Fibroblast of skin of right quadriceps (primary cell): ENCODE data around the gene EPG5.
"Not testable (repeated sequence)": the region's sequence is repeated elsewhere in the genome, so short reads cannot be mapped to it uniquely, and the experiment has no call there.

Source experiments
- DNase-seq: peaks from one replicate; pipeline ENCODE4 v3.0.0-alpha.2; 2013

The EPG5 gene

DNA sequence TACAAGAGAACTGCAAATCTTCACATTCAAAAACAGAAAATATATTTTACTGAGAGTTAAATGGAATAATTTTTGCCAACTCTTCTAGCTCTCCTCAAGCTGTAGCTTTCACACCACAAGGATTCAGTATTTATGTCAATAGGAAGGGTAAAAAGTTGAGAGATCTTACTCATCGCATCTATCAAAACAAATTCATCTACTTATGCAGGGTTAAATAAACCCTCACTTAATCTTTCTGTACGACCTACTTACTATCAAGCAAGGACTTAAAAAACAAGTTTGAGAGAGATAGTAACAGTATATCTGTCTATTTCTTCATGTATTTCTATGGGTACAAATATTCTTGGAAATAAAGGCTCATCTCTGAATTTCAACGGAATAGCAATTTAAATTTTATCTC is 106.2 kb downstream of the EPG5 start:
- DNase-seq, result no peak

DNA sequence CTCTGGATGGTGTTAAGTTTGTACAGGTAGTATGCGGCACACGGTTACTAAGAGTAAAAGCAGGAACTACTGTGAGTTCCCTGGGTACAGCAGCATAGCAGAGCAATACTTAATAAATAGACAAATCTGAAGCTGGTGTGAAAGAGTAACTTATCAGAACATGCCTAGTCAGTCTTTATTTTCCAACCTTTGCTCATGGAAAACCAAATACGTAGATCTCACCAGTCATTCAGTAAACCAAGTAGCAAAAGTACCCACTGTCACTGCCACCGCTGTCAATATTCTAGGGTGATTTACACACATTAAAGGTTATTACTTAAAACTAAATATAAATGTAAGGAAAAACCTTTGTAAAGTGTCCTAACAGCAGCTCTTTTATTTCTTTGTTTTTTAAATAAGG is 106.6 kb downstream of the EPG5 start:
- DNase-seq, result no peak

DNA sequence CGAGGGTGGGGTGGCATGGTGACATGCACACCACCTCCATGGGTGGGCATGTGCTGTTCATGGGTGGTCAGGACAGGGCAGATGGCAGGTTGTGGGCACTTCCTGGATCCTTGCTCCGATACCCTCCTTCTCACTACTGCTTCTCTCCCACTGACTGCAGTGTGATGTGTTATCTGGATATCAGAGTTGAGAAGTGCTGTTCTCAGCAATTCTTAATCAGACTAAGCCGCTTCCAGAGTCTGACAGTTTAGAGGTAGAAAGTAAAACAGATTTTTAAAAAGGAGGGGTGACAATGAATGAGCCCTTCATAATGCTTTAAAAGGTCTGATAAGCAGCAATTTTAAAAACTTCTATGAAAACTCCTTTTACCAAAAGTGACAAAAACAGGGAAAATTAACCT is 107.8 kb downstream of the EPG5 start:
- DNase-seq, result no peak

DNA sequence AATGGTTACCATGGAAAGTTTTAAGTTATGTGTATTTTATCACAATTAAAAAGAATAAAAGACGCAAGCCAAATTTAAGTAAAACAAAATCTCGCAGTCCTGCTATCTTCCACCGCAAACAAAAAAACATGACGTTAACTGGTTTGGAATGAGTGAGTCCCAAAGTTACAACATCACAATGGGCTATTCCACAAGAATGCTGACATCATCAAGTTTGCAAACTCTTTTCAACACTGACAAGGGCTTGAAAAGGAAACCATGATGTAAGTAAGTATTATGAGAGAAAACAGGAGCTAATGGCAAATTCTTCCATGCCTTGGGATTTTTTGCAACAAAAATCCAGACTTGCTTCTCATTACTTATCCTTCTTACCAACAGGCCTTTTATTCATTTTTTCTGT is 110.6 kb downstream of the EPG5 start:
- peak; percentile 67 for DNase-seq

DNA sequence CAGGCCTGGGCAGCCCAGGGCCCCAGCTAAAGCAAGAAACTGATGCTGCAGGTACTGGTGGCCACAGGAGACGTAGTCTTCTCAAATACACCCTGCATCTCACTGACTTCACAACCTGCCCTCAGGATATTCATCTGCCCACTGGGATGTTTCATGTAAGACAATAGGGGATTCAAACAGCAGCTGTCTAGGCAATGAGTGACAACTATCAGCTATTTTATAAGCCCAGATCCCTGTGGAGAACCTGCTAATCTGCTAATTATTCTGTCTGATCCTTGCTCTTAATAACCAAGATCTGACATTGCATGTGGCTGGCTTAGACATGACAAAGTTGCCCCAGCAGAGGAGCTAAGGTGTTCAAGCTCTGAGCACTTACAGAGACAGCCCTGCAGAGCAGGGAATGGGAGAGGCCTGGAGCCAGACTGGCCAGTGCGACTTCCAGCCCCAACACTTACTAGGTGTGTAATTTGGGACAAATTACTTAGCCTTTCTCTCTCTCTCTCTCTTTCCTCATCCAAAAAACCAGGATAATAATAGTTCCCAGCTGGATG is 113.0 kb downstream of the EPG5 start:
- no peak for DNase-seq

DNA sequence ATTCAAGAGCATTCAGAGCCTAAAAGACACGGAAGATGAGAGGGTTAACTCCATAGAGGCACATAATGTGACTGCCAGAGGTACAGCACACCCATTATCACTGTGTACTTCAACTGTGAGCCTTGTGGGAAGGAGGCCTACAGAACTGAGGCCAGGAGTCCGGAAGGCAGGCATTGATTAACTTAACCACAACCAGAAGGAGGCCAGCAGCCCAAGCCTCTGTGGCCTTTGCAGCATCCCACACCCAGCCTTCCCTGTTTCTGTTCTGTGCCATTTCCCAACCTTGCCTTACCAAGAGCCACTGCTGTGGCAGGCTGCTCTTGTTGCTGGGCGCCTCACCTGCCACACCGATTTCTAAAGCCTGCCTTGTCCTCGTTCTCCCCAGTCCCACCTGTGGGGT is 114.5 kb downstream of the EPG5 start:
- DNase-seq, result no peak

DNA sequence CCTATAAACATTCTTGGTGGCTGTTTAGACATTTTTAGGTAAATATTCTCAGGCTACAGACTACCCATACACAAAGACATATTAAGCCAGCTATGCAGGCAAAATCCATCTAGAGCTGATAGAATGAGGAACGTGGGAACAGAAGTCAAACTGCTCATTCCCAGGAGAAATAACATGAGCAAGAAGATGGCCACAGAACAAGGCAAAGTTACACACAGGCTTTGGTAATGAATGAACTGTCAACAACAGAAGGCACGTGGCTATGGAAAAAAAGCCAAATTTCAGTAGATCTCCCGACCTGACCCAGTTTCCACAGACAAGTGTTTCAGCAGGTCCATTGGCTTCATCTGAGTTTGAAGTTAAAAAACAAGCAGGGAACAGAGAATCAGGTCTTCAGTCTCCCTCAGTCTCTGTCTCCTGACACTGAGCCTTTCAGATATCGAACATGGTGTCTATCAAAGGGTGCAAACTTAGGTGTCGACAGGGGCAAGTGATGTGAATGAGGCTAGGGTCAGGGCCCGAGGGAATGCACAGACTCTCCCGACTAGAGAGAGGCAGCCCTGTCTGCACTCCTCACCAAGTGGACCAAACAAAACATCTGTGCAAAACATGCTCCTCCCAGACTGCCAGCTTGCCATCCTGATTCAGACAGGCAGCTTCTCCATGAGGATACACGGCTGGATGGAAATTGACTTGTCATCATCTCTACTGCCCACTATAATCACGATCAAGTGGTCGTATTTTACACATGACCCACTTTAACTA is 115.8 kb downstream of the EPG5 start:
- no peak for DNase-seq

DNA sequence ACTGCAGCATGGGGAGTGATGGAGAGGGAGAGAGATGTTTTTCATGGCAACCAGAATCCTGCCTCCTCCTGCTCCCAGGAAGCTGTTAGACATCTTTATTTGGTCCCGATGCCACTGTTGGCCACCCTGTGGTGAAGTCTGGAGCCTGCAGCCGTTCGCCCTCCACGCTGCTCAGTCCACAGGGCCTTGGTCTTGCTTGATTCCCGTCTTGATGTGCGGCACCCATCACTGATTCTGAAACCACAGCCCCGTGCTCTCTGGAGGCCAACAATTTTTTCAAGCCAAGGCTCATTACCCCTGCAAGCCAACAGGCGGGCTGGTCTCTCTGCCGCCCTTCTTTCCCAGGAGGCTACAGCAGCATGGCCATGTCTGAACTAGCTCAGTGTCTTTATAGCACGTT is 117.1 kb downstream of the EPG5 start:
- DNase-seq, result no peak

DNA sequence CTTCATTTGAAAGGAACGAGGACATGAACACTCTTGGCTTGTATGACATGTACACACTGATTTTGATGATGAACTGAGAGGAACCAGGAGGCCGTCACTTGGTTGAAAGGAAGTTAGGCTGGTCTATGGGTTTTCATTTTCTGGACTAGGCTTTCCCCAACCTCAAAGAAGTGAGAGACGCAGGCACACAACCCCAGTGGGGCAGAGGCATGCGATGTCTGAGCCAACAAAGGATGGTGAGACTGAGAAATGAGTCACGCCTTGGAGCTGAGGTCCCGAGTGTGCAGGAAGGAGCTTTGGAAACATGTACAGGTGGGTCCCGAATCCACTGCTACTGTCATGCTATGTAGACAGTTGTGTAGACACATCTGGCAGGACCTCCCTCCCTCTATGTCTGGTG is 117.6 kb downstream of the EPG5 start:
- no peak for DNase-seq

DNA sequence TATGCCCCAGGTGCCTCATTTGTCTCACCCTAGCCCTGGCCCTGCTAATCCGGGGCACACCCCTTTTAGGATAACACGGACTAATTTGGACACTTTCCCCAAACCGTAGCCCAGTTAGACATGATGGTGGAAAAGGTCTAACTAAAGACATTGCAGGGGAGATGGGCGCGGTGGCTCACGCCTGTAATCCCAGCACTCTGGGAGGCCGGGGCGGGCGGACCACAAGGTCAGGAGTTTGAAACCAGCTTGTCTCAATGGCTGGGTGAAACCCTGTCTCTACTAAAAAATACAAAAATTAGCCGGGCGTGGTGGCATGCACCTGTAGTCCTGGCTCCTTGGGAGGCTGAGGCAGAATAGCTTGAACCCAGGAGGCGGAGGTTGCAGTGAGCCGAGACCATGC is 118.5 kb downstream of the EPG5 start:
- not testable (repeated sequence) for DNase-seq

DNA sequence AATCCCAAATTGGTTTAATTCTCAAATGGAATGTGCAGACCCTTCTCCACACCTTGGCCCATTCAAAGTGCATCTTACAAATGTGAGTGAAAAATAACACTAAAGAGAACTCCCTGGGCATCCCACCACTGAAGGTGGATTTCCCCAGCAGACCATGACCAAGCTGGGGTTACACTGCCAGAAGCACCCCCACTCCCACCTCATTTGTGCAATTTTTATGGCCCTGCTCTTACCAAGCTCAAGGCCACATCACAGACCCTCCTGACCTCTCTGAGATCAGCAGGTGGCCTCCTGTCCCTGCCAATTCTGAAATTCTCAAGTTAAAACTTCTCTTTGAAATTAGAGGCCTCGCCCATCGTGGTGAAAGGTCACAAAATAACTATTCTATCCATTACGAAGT is 120.0 kb downstream of the EPG5 start:
- DNase-seq, result no peak

DNA sequence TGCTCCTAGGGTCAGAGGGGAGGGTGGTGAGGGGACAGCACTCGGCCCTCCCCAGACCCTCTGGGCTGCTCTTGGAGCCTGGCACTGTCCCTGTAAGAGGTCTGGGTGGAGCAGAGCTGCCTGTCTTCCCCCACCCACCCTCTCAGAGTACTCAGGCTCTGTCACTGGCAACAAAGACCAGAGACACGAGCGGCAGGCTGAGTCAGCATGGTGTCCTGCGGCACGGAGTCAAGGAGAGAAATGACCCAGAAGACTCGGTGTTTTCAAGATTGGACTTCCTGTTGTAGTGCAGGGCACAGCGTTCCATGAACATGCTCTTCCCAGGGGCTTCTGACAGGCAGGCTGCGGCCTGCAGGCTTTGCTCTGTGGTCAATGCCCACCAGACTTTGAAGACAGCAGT is 121.7 kb downstream of the EPG5 start:
- DNase-seq, result no peak

DNA sequence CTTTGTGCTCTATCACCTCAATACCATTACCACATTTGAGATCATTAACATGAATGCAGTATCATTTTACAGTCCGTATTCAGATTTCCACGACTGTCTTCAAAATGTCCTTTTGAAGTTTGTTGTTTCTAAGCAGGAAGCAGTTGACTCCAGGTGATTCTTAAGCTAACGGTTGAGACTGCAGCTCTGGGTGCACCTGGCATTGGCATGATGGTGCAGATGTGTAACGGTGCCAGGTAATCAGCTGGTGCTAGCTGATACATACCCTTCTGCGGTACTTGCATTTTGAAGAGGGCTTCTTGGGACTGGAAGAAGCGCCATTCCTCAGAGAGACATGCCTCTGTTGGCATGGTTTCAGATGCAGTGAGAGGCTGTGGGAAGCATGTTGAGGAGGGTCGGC is 122.2 kb downstream of the EPG5 start:
- no peak for DNase-seq

DNA sequence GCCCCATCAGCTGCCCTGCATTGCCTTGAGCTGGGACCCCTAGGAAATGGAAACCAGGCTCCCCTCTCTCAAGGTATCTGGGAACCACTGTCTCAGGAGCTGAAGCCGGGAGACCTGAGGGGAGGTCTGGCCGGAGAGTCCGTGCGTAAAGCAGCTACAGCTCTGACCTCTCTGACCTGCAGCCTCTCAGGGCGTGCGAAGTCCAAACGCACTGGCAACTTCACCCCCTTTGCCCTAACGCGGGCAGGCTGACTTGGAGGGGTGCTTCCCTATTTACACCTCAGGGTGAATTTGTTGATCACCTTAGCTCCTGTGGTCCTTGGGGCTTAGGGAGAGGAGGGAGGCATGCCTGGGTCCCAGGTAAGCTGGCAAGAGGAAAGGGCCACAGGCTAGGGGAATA is 124.1 kb downstream of the EPG5 start:
- DNase-seq, result no peak

DNA sequence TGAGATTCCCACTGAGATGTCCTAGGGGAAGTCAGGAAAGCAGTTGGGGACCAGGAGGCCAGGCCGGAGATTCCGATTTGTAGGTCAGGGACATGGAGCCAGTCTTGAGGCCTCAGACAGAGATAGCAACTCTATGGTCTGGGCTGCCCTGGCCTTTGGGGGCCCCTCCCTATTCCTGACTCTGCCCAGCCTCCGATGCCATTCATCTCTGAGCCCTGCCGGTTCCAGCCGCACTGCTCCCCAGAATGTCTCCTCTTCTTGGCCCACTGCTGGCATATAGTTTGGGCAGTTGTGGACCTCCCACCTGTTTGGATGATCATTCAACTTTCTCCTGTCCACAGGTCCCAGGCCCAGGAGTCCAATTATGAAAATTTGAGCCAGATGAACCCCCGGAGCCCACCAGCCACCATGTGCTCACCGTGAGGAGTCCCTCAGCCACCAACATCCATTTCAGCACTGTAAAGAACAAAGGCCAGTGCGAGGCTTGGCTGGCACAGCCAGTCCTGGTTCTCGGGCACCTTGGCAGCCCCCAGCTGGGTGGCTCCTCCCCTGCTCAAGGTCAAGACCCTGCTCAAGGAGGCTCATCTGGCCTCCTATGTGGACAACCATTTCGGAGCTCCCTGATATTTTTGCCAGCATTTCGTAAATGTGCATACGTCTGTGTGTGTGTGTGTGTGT is 125.2 kb downstream of the EPG5 start:
- DNase-seq, result no peak

DNA sequence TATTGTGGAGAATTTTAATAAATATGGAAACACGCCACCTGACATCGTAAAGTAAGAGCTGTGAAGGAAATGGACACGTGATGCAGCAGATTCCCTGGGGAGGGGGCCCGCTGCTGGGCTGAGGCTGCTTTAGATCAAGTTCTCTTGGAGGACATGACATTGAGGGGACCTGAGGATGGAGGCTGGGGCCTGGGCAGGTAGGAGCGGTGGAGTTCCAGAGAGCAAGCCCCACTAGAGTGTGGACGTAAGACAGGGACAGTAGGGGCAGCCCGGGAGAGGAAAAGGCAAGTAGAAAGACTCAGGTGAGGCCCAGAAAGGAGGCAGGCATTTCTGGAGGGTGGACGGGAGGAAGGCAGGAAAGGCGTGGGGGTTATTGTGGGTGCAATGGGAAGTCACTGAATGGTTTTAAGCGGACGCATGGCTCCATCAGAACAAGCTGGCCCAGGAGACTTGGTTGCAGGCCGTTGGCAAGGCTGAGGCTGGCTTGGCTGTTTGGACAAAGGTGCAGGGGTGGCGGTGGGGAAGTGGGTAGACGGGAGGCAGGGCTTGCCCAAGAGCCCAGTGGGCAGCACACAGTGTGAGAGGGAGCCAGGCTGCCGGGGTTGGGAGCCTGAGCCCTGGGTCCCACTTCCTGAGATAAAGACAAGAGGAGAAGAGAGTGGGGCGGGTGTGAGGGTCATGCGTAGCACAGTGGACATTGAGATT is 125.9 kb downstream of the EPG5 start:
- DNase-seq, result no peak

DNA sequence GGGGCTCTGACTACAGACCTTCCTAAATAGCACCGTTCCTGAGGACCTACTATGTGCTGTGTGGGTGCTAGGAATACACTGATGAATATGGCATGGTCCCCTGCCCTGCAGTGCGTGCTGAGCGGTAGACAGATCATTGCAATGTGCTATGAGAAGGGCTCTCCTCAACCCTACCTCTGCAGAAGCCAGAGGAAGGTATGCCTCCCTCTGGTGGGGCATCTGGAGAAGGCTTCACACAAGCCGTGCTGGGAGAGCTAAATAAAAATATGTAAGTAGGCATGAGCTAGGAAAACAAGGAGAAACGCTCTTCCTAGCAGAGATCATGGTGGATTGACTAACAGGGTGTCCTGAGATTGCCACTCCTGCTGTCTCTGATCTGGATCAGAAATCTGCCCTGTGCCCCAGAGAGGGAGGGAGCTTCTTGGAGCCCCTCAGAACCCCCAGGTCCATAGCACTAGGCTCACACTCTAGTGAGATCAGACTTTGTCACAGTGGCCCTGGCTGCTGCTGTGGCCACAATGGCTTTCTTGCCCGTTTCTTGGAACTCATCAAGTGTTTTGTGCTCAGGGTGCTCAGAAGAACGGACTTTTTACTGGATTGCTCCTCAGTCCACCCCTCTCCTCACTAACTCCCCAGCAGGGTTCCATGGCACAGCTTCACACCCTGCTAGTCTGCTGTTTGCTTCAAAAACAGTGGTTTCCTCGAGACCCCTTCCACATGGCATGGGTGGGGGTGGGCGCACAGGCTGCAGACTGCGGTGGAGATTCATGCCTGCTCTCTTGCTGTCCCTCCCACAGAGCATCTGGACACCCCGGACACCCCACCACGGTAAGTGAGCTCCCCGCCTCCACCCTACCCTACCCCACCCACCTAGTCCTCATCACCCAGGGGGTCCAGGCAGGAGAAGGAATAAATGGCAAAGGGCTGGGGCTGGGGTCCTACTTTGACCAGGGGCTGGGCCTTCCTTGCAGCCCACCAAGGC is 127.4 kb downstream of the EPG5 start:
- peak; percentile 81 for DNase-seq

DNA sequence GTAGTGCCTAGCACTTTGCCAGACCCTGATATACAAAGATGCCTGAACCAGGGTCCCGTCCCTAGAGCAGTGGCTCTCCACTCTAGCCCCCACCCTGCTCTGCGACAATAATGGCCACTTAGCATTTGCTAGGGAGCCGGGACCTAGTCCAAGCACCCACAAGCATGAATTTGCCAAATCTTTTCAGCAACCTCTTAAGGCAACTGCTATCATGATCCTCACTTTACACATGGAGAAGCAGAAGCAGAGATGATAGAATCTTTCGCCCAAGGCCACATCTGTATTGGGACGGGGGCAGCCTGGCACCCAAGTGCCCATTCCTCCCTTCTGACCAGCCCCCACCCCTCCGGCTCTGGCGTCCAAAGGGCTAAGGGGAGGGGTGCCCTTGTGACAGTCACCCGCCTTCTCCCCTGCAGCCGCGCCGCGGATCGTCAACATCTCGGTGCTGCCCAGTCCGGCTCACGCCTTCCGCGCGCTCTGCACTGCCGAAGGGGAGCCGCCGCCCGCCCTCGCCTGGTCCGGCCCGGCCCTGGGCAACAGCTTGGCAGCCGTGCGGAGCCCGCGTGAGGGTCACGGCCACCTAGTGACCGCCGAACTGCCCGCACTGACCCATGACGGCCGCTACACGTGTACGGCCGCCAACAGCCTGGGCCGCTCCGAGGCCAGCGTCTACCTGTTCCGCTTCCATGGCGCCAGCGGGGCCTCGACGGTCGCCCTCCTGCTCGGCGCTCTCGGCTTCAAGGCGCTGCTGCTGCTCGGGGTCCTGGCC is 128.6 kb downstream of the EPG5 start:
- DNase-seq, result no peak

DNA sequence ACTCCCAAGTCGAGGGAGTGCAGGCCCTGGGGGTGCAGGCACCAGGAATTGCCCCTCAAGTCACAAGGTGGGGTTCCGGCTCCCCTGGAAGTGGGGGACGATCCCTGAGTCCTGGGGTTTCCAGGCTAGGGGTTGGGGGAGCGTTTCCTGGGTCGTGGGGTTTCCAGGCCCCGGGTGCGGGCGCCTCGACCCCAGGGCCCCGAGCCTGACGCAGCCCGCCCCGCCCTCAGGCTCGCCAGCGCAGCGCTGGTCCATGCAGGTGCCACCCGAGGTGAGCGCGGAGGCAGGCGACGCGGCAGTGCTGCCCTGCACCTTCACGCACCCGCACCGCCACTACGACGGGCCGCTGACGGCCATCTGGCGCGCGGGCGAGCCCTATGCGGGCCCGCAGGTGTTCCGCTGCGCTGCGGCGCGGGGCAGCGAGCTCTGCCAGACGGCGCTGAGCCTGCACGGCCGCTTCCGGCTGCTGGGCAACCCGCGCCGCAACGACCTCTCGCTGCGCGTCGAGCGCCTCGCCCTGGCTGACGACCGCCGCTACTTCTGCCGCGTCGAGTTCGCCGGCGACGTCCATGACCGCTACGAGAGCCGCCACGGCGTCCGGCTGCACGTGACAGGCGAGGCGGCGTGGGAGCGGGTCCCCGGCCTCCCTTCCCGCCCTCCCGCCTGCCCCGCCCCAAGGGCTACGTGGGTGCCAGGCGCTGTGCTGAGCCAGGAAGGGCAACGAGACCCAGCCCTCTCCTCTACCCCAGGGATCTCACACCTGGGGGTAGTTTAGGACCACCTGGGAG is 129.7 kb downstream of the EPG5 start:
- DNase-seq, result peak; percentile 40

DNA sequence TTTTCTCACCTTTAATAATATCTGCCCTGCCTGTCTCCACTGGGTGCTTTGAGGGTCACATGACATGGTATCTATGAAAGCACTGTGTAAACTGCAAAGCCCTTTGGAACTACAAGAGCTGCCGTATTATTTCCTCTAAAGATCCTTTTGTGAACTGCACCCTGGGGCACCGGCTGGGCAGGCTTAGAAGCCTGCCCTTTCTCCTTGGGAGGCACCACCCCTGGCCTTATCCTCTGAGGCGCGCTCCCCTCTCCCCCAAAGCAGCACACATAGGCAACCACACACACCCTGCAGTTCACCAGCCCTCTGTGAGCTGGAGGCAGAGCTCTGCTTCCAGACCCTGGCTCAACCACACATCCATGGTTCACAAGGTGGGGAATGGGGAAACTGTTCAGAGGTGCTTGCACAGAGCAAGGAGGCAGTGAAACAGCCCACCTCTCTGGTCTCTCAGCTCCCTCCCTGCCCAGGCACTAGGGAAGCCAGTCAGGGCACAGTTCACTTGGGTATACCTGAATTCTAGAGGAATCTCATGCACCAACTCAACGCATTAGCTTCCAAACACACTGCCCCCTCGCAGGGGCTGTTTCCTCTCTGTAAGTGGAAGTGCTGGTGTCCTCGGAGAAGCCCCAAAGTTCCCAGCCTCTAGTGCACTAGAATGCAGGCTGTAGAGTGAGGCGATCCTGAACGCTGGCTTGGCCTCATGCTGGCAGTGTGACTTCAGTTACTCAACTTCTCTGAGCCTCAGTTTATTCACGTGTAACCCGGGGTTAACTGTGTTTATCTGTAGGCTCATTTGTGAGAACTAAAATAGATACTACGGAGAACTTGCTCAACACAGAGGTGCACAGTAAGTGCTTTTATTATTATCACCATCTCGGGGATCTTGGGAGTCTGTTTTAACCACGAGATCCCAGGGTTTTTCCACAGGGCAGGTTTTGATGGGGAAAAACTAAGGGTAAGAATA is 130.6 kb downstream of the EPG5 start:
- DNase-seq, result no peak
